Activated CD4-positive, alpha-beta T cell treated with anti-CD3 and anti-CD28 coated beads for 48 hours (primary cell): ENCODE data around the gene SEMA5A.
A peak's percentile ranks its signal among the peaks of the same experiment; 100 is the strongest.

Source experiments
- DNase-seq: peaks from one replicate; pipeline ENCODE4 v3.0.0-alpha.2; 2020

SEMA5A gene

DNA sequence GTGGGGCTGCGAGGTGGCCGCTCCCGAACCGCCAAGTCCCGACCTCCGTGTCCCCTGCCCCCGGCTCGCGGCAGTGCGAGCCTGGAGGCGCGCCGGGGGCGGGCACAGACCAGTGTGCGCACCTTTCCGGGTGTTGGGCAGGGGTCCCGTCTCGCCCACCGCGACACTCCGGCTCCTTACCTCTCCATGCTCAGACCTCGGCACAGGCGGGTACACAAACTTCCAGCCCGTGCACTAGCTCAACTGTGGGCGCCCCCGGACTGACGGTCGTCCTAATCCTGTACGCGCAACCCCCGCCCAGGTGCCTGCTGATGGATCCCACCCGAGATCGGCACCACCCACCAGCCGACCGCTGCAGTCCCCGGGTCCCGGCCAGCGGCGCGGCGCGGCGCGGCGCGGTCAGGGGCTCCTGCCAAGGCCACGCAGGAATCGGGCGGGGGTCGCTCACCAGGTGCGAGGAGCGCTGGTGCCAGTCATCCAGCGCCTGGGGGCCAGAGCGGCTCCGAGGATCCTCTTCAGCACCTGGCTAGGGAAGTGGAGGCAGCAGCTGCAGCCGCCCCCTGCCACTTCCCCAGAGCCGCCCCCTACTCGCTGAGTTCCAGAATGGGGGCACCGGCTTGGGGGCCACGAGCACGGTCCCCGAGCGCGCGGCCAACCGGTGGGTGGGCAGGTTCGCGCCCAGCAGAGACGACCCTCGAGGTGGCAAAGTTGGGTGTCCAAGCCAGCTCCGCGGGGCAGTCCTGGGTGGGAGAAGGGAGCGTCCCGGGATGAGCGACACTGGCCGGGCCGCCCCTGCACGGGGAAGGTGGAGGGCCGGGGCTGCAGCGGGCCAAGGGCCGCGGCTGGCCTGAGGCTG is 511 bp downstream of the SEMA5A start:
- DNase-seq = no peak

DNA sequence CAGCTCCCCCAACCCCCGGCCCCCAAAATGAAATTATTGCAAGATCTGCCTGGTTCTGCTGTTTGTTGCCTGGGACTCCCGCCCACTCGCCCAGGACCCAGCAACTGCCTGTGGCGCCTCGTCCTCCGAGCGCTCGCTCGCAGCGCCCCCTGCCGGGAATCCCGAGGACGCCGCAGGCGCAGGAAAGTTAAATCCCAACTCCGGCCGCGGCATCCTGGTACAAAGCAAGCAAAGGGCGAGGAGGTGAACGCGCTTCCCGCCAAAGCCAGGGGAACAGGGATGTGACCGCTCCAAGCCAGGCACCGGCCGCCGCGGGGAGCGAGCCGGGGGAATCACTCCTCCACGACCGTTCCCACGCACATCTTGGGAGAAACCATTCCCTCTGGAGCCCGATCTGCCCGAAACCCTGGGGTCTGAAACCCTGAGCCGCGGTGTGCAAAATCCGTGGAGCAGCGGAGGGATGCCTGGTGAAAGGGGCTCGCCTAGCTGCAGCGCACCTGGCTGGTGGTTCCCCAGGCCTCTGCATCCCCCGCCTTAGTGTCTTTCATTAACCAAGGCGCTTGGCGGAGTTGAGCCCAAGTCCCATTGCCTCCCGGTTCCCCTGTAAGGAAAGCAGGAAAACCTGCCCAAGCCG is 1.3 kb downstream of the SEMA5A start:
- DNase-seq = peak; percentile 64

DNA sequence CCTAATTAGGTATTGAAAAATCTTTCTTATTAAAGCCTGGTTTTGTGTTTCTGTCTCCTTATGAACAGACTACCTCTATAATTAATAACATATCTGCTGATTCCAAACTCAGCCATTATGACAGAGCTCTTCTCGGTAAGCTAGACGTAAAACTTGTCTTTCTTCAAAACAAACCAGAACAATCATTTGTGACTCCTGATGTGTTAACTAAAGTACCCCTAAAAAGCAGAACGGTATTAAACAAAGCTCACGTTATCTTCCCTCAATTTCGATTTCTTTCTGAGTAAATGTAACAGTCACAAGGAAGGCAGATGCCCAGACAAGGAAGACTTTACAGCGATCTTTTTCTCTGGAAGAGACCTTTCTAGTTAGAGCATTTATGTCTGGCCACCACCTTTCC is 1.8 kb downstream of the SEMA5A start:
- DNase-seq = no peak

DNA sequence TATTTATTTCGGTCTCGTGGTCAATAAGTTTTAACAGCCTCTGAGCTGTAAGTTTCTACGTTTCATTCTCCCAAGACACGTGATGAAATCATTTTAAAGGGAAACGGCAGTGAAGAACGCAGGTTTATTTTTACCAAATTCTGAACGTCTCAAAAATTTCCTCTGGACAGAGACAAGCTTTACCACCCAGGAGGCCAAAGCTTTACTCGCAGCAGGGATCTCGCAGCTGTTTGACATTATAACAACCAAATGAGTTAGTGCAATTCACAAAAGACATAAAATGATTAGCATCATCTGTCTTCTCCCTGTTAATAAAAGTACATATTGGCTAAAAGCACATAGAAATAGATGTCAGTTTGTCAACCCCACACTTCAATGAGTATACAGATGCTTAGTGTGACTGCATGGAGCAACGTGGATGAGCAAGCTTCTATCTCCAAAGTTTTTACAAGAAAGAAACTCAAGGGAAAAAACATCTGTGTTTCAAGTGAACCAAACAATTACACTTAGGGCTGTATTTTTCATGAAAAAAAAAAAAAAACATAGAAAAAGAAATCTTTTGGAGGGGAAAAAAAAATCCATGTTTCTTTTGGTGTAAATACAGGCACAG is 2.5 kb downstream of the SEMA5A start:
- no peak for DNase-seq

DNA sequence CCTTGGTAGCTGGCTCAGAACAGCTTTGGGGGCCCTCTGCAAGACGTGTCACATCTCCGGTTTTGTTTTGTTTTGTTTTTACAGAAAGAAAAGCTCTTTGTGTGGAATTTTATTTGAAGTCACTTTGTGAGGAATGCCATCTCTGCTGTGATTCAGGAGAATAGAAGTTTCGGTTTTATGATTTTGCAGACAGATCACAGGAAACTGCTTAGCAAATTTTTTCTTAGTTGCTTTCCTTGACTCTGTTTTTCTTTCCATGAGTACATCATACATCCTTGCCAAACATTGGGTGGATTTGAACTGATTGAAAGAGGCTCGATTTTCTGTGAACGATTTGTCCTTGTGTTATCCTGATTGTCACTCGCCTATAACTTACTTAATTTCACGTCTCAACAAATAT is 5.1 kb downstream of the SEMA5A start:
- DNase-seq = no peak

DNA sequence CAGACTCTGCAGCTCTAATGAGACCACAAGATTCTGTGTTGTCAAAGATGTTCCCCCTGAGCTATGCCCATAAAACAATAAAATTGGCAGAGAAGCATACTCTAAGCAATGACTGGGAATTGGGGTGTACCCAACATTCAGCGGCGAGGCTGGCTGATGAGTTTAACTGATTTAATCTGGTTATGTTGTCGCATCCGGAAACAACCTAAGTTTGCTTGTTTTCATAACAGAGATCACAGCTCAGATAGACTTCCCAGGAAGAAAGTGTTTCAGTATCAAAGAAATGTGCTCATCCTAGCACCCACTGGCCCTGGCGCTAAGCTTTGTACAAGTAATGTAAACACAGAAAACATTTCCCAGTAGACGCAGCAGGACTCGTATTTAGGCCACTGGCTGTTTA is 7.4 kb downstream of the SEMA5A start:
- no peak for DNase-seq

DNA sequence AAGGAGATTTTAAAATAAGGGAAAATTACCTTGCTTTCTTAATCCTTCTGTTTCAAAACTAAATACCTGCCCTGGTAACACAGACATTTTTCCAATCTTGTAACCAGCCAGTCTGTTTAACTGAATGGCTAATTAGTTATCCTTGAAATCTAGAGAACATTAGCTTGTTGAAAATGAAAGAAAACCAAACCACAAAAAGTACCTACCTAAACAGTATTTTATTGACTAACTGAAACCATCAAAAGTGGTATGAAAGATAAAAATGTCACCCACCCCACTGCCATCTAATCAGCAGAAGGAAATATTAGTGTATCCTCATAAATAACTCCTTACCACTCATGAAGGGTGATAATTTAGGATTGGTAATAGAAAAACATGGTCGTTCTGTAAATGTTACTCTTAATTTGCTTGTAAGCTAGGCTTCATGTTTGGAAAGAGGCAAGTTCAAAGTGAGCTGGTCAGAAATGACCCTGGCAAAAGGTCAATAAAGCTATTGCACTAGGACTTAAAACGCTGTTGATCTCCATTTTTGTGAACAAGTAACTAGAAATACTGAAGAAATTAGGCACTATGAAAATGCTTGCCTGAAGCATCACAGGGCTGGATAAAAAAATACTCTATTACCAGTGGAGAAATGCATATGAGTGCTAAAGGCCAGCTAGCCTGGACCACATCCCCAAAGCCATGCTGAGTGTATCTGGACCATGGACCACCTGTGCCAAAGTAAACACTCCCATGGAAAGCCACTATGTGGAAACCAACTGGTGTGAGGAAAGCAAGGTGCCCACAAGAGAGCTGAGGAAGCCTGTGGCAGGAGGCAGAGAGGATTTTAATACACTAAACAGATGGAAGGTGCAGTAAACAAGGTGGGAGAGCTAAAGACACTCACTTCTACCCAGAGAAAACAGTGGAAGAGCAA is 8.4 kb downstream of the SEMA5A start:
- no peak for DNase-seq

DNA sequence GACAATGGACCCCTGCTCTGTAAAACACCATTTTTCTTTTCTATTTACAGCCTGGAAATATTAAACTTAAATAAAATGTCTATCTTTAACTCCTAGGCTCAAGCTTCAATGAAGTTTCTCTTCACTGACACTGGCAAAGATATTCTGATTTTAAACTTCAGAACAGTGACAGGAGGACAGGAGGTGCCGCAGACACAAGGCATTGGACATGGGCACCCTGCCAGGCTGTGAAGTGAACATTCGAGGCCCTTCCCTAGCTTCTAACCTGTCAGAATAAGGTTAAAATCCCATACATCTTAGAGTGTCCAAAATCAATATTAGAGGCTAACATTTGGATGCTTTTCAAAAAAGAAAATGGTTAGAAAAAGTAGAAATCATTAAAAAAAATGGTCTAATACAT is 9.2 kb downstream of the SEMA5A start:
- DNase-seq = no peak

DNA sequence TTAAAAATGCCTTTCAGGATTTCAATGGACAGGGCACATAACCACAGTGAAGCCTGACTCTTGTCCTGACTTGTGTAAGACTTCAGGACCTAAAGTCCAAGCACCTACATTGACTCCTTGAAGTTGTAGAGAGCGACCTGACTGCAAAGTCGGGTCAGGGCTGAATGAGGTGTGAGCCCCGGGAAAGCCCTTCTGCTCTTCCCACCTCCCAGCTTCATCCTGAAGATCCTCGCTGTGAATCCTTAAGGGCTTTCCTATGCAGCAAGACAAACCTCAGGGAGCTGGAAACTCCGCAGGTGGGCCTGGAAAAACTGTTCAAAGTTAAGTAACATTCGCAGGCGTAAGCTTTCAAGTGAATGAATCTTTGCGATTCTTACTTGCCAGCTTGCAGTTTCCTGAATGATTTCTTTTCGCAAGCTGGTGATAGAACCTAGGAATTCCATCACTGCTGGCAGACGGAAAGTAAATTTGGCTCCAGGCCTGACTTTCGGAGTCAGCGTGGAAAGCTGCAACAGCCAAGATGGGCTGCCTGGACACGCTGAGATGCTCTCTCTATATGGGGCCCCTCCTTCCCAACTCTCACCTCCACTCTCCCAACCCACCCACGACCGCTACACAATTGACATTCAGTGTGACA is 10.9 kb downstream of the SEMA5A start:
- DNase-seq = no peak

DNA sequence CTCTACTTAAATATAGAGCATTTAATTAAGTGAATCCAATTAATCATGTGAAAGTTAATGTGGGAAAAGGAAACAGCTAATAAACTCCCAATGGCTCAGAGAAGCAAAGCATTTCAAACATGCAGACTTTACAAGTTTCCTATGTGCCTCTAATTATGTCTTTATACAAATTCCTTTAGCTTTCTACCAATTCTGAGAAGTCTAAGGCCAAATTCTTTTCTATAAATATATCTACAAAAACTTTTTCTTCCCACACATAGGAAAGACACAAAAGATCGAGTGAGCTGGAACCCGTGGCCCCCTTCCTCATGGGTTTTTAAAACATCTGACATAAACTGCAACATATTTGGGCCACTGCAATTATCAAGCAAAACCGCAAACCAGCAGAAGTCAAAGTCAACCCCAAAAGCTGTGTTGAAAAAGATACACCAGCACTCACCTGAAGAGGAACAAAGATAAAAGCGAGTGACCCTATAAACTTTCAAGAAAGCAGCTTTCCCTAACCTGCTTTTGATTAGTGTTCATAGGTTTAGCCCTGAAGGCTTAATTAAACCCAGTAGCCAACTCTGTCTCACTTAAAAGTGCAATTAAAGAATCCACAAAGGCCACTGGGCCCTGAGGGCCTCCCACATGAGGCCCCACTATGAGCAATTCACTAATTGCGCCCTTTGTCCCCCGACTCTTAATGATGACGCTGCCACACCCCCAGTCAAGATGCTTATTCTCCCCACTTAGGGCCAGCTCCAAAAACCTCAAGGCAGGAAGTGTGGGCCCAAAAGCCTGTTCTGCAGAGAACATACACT is 12.1 kb downstream of the SEMA5A start:
- DNase-seq = no peak

DNA sequence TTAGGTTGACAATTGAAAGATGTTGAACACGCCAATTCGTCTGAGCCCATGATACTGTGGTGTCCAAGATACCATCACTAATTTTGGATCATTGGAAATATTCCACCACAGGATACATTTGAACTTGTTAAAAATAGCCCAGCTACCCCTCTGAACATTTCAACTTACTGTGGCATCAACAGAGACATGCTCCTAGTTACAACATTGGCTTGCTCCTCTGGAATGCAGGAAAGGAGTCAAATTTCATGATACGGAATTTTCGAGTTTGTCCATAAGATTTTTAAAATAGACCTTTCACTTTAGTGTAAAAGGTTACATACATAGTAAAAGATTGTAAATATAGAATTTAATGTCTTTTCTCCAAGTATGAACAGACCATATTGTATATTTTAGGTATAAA is 12.8 kb downstream of the SEMA5A start:
- DNase-seq = no peak

DNA sequence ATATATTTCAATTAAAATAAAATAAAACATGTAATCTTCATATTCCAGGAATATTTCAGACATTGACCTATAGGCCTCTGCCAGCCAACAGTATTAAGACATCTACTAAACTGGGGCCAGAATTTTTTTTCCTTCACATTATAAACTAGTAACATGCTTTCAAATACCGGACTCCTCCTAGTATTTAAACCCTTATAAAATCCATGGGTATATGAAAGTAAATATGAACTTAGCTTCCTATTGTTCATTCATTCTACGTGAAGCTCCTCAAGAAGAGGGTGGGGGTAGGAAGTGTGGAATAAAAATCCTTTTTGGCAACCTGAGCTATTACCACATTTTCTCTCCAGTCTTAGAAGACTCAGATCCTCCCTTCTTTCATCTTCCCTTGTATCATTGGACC is 16.4 kb downstream of the SEMA5A start:
- no peak for DNase-seq

DNA sequence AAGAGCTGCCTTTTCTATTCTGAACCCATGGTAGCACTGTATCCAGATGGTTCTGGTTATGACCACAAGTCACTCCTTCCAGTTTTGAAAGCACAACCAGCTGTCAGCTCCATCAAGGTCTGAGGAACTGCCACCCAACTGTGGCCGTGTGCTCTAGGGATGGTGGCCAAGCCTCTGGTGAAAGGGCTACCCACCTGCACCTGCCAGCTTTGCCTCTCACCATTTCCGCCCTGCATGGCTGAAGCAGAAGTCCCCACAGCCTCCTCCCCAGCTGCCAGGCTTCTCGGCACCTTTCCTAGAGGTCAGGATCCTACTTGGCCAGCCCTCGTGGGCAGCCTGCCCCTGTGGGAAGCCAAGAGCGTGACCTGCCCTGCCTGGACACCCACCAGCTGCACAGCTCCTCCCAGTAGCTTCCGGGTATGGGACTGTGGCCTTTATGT is 16.8 kb downstream of the SEMA5A start:
- DNase-seq = no peak

DNA sequence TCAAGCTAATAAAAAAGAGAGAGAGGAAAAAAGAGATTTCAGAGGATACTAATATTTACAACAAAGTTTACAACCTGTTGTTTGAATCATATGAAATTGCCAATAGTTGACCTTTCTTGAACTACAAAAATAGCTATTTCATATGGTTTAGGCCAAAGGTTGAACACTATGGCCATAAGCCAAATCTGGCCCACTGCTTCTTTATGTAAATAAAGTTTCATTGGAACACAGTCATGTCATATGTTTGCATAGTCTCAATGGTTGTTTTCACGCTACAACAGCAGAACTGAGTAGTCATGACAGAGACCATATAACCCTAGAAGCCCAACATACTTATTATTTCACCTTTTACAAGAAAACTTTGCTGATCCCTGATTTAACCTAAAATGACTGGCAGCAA is 20.9 kb downstream of the SEMA5A start:
- no peak for DNase-seq

DNA sequence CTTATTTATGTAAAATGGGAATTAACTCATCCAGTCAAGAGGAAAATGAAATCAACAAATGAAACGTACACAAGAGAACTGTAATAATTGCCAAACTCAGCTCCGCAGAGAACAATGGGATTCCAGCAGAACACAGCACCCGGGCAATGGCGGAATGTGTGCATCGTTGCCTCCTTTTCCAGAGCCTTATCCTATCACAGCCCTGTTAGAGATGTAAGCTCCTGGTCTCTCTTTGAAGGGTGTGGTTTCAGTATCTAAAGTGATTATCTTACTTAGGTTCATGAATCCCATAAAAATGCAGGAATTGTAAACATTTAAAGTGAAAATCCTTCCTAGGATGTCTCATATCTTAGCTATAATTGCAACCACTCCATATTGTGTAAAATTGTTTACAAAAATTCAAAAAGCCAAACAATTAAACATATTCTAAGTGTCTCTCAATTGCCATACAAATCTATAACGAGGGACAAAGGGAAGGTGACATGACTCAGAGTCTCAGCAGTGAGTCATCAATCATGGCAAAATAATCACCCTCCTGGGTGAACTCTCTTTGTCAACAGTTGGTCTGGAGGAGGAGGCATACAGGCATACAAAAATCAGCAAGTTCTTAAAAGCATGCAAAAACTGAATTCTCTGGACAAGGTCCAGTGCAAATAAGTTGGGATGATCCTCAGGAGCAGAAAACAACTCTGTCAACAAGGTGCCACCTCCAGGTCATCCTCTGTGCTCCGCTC is 22.6 kb downstream of the SEMA5A start:
- no peak for DNase-seq

DNA sequence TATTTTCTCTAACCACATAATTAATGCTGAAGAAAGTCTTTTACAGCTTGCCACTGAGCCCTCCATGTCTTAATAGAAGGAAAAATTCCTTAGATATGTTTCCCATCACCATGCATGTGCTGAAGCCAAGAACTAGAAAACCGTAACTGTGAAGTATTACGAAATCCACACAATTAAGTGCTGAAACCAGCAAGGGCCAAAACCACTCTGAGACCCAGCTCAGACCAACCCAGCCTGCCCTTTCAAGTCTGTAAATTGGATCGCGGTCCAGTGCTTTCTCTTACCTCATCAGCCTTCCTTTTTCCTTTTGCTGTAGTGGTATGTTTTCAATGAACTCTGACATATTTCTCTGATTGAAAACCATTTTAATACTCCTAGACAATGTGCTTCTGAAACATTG is 26.3 kb downstream of the SEMA5A start:
- no peak for DNase-seq

DNA sequence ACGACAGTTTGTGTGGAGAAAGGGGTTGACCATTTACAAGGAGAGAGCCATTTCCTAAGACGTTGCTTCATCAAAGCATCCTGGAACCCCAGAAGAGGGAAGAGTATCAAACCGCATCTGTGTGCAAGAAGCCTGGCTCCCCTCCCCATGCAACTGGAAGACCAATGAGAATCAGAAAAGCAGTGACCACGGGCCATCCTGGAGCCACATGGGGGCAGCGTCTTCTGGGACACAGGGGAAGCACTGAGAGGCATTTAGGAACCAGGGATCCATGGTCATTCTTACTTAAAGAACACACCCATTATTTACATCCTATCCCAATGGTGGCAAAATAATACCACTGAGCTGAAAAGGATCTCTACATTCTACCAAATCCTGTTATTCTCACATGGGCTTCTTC is 29.3 kb downstream of the SEMA5A start:
- DNase-seq = no peak

DNA sequence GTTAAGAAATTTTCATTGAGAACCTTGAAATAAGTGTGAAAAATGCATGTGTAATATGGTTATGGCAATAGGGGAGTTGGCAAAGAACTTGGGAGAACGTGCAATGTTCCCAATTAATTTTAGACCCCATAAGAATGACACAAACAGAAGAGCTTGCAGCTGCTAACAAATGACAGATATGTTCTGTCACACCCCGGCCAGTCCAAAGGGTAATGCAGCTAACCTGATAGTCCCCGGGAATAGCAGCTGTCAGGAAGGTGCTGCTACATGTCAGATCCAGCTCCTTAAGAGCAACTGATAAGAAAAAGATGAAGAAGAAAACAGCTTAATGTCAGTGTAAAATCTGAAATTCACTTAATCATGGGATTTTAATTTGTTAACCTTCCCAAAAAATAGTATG is 30.4 kb downstream of the SEMA5A start:
- DNase-seq = no peak

DNA sequence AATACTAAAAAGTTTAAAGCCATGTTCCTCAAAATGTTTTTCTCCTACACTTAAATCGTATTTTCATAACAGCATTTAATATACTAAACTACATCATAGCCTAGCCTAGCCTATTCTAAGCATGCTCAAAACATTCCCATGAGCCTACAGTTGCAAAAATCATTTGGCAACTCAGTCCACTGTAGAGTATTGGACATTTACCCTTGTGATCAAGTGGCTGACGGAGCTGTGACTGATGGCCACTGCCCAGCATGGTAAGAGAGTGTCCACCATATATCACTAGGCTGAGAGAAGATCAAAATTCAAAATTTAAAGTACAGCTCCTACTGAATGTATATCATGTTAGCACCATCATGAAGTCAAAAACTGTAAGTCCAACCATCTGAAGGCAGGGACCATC is 30.9 kb downstream of the SEMA5A start:
- DNase-seq = no peak

DNA sequence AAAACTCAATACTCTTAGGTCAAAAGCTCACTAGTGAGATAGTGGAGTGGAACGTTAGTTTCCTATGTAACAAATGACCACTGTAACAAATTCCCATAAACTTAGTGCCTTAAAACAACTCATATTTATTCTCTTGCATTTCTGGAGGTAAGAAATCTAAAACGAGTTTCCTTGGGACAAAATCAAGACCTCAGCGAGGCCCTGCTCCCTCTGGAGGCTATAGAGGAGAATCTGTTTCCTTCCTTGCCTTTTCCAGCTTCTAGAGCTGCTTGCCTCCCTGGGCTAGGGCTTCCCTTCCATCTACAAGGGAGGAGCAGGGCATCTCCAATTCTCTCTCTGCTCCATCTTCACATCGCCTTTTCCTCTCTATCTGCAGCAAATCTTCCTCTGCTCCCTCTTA is 32.0 kb downstream of the SEMA5A start:
- DNase-seq = no peak

DNA sequence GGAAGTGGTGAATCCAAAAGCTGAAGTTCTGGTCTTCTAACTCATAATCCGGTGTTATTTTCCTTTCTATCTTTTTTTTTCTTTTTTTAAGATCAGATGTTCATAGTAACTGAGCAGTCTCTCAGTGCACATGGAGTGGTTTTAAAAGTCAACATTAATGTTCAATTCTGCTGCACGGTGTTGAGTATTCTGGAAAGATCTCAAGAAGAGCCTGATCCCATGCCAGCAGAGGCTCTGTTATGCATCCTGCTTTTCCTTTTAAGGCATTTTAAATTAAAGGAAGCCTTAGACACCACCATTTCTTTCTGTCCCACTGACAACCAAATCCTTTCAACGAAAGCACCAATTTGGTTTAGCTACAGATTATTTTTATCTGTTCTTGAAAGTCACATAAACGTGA is 33.4 kb downstream of the SEMA5A start:
- DNase-seq = no peak
